ENCODE results near the gene CYB561.
A peak's percentile ranks its signal among the peaks of the same experiment; 100 is the strongest.

CYB561 gene

DNA sequence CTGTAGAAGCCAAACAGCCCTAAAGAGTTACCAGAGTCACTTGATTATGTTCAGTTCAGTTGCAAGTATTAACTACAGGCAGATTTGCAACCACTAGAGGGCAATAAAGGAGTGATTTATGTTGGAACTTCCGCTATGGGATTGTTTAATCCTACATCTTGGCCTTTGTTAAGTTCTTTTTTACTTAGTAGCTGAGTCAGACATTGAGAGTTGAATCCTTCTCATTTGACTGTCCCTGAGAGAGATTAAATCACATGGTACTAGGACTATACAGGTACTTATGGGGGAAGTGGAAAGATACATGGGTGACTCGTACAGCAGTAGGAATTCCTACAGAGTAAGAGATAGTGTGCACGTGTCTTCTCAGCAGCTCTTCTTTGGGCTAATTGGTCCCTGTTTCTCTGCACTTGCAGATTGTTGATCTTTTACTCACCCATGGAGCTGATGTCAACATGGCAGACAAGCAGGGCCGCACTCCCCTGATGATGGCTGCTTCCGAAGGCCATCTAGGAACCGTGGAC, 40.3 kb downstream of the CYB561 start:
- peak; percentile 87 for DNase-seq

DNA sequence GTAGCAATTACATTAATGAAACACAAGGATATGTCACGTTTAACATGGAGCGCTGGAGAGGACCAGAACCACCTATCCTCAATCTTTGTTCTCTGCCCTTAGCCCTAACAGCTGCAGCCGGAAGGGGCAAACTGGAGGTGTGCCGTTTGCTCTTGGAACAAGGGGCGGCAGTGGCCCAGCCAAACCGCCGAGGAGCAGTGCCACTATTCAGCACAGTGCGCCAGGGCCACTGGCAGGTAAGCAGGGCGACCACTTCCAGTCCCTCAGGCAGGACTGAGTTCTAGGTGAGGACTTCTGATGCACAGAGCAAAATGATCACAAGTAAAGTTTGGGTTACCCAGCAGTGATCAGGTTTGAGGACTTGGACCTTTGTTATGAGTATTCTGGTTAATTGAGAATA, 41.1 kb downstream of the CYB561 start:
- DNase-seq, result no peak

DNA sequence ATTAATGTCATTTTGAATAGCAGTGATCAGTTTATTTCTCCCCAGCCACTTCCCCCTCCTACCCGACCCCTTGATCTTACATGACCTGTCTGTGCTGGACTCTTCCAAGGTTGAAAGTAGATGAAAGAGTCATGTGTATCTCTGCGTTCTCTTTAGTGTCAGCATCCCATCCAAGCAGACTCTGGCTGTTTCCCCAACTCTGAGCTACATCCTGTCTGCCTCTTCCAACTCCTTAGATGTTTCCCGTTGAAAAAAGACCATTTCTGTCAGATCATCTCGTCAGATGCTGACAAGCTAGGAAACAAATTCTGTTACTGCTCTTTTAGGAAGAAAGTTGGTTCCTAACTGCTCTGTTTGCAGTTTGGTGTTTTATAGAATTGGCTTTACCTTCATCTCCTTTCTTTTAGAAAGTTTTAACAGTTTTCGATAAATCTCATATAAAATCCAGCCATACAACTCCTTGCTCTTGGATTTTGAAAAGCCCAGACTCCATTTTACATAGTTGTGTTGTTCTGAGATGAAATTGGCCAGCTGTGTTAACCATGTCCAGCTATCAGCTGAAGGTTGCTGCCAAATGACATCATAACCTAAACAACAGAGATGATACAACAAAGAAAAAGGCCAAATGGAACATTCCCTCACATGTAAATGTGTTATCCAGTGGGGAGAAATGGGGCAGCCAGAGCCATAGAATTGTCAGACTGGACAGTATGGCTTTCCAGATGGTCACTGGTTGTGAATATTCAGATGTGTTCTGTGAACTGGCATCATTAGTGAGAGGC, 43.5 kb downstream of the CYB561 start:
- DNase-seq, result no peak

DNA sequence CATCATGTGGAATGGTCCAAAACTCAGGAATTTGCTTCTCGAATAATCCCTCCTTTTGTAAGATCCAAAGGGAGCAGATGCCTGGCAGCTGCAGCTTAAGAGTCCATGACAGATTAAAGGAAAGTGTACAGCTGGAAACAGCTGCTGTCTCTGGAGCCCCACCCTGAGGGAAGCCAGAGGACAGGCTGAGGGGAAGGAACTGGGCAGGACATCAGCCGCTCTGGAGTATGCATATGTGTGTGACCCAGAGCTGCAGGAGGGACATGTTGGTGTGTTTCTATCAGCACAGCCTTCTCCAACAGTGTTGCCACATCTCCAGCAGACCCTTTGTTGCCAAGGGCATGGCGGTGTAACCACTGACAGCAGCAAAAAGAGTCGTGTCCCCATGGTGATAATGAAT, 46.2 kb downstream of the CYB561 start:
- DNase-seq, result no peak

DNA sequence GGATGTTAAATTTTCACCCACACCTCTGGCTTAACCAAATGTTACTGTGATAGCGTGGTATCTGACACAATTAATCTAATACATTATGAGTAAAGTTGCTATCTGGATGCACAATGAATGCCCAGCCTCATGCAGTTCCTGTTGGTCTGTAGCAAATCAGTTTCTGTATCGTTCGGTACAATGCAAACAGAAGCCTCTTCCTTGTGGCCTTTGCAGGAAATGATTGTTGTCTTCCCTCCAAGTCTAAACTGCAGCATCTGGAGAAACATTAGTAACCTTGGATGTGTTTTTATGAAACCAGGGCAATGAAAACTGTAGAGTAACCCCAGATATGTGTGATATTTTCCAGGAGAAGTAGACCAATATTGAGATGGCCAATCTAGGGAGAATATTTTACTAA, 46.8 kb downstream of the CYB561 start:
- no peak for DNase-seq

DNA sequence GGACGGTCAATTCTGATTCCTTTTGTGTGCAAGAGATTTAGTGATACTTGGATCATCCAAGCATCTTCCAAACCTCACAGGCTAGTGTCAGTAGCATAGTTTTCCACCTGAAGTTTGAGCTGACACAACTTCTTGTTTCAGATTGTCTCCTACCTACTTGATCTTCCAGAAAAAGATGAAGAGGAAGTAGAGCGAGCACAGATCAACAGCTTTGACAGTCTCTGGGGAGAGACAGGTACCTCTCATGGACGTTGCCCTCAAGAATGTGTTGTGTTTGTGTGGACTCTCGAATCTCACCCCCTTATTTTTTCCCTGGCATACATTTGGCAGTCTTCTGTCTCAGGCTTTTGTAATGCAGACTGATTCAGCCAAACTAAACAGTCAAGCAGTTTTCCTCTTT, 47.4 kb downstream of the CYB561 start:
- no peak for DNase-seq

DNA sequence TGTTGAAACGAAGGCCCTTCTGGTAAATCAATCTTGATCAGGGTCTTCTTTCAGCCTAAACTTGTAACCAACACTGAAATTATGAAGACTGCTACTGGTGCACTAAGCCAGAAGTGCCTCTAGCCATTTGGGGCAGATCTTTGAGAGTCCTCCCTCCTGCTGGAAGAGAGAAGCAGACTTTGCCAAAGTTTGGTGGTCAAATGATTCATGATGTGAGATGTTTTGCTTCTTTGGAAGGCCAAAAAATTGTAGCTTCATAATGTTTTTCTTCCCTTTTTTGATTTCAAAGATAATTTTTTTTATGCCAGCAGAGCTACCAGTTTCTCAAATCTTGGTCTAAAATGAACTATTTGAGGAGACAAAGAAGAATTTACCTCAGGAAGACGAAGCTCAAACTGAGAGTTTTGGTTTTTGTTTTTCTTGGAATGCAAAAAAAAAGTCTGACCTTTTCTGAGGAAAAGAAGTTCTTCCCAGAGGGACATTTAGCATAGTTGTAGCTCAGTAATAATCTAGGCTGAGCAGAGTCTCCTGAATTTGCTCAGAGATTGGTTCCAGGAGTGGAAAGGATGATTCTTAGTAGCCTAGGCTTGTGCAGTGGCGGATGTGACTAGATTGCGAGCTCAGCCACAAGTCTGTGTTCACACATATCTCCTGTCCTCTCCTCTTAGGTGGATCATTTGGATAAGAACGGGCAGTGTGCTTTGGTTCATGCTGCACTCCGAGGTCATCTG, 50.9 kb downstream of the CYB561 start:
- peak; percentile 31 for DNase-seq

DNA sequence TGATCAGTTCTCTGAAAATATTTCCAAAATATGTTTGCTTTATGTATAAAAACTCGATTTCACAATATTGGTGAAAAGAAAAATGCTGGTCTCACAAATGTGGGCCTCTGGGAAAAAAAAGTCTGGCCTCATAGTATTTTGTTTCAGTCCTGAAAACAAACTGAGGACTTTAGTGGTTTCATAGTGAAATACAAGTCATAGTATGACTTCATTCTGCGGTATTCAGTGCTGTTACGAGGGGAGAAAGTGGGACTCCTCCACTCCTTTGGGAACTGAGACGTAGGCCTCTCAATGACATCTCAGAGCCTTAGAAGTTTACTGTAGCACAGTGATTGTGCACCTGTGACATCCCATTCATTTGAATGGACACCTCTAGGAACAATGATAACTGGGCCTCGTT, 56.0 kb downstream of the CYB561 start:
- peak; percentile 53 for DNase-seq

DNA sequence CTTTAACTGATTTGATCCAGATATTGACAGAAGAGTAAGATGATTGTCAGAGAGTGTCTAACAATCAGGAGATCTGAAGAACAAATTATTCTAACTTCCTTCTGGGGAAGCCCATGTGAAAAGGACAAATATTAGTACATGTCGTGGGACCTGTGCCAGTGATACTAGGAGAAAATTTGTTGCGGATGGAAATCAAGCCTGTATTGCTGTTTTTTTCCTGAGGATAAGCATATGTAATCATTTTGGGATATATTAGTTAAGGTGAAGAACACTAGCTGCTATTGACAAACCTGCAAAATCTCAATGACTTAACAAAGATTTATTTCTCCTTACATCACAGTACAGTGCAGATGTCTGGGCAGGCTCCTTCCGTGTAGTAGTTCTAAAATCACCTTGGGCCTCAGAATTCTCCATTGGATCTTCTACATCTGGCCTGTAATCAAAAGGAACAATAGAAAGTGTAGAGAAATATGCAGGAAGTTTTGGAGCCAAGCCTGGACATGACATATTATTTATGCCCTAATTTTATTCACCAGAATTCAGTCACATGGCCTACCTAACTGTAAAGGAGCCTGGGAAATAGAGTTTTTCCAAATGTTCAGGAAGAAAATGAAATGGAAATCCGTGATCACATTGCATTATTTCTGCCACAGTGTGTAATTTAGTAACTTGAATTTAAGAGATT, 58.3 kb downstream of the CYB561 start:
- DNase-seq, result no peak

DNA sequence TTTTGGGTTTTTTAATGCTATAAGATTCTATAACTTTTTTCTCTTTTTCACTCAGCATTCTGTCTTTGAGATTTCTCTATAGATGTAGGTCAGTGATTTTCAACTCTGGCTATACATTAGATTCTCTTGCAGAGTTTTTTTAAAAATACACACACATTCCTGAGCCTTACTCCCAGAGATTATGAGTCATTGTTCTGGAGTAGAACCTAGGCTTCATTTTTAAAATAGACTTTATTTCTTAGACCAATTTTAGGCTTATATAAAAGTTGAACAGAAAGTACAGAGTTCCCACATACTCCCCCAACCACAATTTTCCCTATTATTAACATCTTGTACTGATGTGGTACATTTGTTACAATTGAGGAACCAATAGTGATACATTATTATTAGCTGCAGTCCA, 63.3 kb downstream of the CYB561 start:
- DNase-seq, result no peak

Measured in MV-4-11 (cell line).